B cell (primary cell): ENCODE data around the gene RAD21L1.

Experiments
- EZH2 ChIP-seq: IDR thresholded peaks from 2 replicates; pipeline ENCODE4 v1.6.1; 2012; ENCODE audit warnings: borderline replicate concordance, low read depth, mild to moderate bottlenecking, moderate library complexity, low read length; ENCODE audit not compliant: insufficient read depth, poor library complexity, severe bottlenecking
- TF ChIP-seq, protein P1 (sequence below): fragments of 200-600 bp; IDR thresholded peaks from one replicate; pipeline ENCODE4 v1.8.0; 2022; ENCODE audit warnings: antibody characterized with exemption, mild to moderate bottlenecking

DNA sequence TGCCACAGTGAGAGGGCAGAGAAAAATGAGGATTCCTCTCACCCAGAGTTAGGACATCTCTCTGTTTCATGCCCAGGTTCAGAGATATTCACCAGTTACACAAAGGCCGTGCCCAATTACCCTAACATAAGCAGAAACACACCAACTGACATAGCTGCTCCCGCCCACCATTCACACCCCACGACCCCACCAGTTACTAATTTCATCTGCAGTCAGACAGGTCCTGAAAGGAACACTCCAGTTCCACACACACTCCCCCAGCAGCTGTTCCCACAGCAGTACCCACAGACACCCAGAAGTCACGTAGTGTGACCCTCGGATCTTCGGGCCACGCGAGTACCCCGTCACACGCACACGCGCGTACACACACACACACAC lies 41.6 kb upstream of the RAD21L1 start:
- TF ChIP-seq, protein P1, sequence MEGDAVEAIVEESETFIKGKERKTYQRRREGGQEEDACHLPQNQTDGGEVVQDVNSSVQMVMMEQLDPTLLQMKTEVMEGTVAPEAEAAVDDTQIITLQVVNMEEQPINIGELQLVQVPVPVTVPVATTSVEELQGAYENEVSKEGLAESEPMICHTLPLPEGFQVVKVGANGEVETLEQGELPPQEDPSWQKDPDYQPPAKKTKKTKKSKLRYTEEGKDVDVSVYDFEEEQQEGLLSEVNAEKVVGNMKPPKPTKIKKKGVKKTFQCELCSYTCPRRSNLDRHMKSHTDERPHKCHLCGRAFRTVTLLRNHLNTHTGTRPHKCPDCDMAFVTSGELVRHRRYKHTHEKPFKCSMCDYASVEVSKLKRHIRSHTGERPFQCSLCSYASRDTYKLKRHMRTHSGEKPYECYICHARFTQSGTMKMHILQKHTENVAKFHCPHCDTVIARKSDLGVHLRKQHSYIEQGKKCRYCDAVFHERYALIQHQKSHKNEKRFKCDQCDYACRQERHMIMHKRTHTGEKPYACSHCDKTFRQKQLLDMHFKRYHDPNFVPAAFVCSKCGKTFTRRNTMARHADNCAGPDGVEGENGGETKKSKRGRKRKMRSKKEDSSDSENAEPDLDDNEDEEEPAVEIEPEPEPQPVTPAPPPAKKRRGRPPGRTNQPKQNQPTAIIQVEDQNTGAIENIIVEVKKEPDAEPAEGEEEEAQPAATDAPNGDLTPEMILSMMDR: no peak
- TF ChIP-seq EZH2: no peak
